Keratinocyte (primary cell): Measurements from ENCODE around the gene PAIP2.

Experiments
- CTCF ChIP-seq, 3 experiments: IDR thresholded peaks in 1 of 3; conservative IDR thresholded peaks in 1 of 3; optimal IDR thresholded peaks in 1 of 3; 2 replicates in 2 of 3; 3 replicates in 1 of 3; pipeline versions ENCODE3 to v1.5.1; 2011; ENCODE audit warnings: low read length in 3 of 3, mild to moderate bottlenecking in 3 of 3, moderate library complexity in 2 of 3, control low read depth in 1 of 3, inconsistent platforms in 1 of 3; ENCODE audit not compliant: insufficient read depth in 2 of 3; ENCODE audit errors: extremely low read depth in 1 of 3
- EZH2 ChIP-seq: IDR thresholded peaks from one replicate; pipeline ENCODE4 v1.6.1; 2012; ENCODE audit warnings: inconsistent platforms, mild to moderate bottlenecking, low read length, moderate library complexity

DNA sequence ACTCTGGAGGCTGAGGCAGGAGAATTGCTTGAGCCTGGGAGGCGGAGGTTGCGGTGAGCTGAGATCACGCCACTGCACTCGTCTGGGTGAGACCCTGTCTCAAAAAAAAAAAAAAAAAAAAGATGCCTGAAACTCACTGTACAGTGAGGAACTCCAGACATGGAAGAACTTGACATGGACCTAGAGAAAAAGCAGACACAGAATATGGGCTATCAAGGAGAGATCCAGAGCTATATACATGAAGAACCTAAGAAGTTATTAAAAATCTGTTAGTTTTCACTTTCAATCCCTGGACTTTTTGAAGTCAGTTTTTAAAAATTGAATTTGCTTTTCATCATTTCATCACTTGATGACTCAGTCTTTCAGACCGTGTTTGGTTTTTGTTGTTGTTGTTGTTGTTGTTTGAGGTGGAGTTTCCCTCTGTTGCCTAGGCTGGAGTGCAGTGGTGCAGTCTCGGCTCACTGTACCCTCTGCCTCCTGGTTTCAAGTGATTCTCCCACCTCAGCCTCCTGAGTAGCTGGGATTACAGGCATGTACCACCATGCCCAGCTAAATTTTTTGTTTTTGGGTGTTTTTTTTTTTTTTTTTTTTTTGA is 20.3 kb downstream of the PAIP2 start:
- TF ChIP-seq CTCF (optimal IDR thresholded peaks at IDR 0.05 in 1 of 3, IDR thresholded peaks at IDR 0.05 in 1 of 3, conservative IDR thresholded peaks at IDR 0.05 in 1 of 3; ENCODE audit: extremely low read depth in 1 of 3, insufficient read depth in 2 of 3, low read length in 3 of 3) (no peak), EZH2 (no peak)
